ENCODE results near the gene HMG20A.

The HMG20A gene

DNA sequence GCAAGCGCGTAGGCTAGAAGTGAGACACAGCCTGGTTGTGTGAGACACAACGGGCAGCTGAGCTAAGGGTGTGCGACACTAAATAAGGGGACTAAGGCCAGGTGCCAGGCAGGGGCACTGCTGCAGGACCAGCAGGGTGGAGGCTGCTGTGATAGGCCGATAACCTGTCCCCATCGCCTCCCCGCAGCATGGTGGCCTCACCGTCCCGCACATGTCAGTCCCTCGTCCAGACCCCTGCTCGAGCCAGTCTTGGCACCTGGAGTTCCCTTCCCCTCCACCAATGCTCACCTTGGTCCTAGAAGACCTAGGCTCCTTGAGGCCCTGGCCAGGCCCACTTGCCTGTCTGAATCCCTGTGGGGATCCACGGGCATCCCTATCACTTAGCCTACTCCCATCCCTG, 96.1 kb downstream of the HMG20A start:
- DNase-seq (ENCODE audit: low read depth, low spot score): no peak

DNA sequence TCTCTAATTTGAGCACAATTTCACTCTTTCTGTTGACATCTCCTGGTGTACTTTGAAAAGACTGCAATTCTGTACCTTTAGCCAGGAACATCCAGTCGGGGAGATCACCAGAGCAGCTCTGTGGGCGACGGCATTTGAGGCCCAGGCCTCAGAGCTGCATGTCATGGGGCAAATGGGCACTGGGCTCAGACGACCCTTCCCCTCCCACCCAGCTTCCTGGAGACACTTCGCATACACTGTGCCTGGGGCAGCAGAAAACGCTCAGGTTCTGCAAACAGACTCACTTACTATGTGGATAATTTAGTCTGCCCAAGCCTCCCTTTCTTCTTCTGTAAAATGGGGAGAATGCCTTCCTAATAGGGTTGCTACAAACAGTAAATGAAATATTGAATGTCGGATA, 96.9 kb downstream of the HMG20A start:
- no peak for DNase-seq (ENCODE audit: low read depth, low spot score)

DNA sequence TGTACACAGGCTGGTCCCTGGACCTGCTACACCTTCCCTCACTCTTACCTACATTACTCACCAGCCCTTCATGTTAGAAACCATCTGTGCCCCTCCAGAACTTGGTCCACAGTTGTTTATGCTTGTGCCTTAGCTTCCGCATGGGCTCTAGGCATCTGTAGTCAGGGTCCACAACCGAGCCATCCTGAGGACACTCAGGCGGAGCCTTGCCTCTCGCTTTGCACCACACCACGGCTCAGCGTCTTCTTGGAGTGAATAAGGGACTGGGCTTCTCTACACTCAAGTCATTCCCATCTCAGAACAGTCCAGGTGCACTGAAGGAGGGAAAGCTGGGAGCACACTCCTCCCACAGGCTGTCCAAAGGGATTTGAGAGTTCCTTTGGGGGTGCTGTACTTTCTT, 97.8 kb downstream of the HMG20A start:
- no peak for DNase-seq (ENCODE audit: low read depth, low spot score)

DNA sequence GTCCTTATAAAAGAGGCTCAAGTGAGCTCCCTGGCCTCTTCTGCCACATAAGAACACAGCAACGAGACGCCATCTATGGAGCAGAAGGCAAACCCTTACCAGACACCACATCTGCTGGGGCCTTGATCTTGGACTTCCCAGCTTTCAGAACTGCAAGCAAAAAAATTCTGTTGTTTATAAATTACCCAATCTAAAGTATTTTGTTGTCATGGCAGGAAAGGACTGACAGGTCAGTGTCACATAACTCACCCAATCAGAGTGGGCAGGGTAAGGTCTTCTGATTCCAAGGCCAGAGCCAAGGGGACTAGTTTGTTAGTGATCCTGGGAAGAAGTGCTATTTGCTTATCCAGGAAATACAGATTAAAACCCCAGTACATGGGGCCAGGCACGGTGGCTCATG, 98.9 kb downstream of the HMG20A start:
- no peak for DNase-seq (ENCODE audit: low read depth, low spot score)

DNA sequence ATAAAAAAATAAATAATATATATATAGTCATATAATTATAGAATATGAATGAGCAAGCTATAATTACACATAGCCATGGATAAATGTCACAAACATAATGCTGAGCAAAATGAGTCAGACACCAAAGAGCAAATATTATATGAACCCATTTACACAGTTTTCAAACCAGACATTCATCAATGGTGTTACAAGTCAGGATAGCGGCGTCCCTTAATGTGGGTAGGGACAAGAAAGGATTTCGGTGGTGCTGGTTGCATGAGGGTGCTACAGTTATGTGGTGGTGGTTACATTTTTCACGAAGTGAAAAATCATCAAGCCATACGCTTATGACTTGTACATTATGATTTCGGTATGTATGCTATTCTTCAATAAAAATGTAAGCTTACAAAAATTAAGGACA, 100.5 kb downstream of the HMG20A start:
- DNase-seq (ENCODE audit: low read depth, low spot score): no peak

DNA sequence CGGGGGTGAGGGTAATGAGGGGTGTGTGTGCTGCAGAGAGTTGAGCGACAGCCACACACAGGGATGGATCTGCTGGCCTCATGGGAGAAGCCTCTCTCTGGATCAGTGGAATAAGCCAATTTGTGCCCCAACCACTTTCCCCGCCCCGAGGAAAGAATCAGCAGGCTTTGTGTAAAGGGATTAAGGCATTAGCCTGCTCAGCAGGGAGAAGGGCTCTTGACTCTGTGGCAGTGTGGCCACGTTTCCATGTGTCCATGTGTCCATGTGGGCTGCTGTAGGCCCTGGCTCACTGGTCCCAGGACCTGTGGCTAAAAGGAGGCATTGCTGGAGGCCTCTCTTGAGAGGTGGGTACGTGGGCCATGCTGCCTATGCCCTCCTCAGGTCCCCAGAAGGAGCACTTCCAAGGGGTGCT, 104.7 kb downstream of the HMG20A start:
- no peak for DNase-seq (ENCODE audit: low read depth, low spot score)

DNA sequence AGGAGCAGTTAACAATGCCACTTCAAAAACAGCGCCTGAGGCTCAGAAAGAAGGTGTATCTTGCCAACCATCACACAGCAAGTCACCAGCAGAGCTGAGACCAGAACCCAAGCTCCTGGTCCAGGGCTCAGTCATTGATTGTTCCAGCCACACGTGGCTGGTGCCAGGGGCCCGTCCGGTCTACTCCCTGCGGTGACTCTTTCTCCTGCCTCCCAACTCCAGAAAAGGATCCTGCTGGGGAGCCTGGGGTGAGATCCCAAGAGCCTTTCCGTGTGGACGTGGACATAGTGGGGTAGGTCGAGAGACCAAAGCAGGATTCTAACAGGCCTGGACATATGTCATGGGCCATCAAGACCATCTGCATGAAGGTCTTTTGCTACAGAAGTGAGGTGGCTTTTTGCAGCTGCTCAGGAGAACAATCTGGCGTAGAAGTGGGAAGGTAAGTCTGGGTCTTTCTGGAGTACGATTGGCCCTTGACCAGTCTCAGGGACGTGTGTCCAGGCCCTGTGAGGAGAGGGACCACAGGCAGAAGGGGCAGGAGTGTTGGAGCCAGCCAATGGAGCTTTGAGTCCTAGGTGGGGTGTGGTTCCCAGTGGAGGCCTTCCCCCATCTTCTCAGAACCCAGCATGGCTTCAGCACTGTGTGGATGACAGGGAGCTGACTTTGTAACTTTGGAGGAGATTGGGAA, 105.4 kb downstream of the HMG20A start:
- no peak for DNase-seq (ENCODE audit: low read depth, low spot score)

DNA sequence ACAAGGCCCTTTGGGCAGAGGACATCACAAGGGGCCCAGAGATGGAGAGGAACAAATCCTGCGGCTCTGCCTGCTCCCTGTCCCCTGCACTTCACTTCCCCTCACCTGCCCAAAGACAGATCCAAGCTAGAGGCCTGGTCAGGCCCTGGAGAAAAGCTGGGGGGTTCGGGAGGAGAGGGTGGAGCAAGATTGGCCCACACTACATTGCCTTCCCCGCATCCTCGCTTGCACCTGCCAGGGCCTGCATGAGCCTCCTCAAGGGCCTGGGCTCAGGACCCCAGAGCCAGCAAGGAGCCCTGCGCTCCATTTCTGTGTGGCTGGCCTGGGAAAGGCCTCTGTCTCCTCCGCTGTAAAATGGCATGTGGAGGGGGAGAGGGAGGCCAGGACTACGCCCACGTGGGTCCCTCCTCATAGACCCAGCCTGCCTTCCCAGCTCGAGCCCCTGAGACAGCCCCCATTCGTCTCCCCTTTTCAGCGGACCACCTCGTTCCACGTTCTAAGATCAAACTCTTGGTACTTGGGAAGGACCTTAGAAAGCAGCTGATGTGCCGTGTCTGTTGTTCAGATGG, 106.0 kb downstream of the HMG20A start:
- no peak for DNase-seq (ENCODE audit: low read depth, low spot score)

DNA sequence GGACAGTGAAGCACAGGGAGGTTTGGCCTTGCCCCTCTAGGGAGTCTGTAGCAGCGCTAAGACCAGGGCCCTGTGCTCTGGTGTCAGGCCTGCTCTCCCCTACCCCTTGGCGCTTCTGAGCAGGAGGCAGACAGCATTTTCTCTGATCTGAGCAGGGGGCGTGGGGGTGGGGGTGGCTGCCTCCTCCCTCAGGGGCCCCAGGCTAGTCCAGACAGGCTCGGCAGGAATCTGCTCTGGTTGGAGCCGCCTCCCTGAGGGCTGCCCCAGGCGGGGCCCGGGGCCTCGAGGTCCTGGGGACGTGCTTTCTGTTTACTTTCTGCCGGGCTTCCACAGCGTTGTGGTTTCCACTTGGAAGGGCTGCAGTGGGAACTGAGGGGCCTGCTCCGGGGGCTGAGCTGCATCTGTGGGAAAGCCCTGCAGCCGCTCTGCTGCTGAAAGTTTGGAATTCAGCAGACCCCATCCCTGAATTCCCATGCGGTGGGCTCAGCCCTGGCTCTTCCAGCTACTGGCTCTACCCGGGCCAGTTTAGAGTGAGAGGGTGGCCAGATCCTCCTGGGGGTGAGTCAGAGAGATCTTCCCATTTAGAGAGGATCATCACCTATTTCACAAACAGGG, 106.6 kb downstream of the HMG20A start:
- no peak for DNase-seq (ENCODE audit: low read depth, low spot score)

DNA sequence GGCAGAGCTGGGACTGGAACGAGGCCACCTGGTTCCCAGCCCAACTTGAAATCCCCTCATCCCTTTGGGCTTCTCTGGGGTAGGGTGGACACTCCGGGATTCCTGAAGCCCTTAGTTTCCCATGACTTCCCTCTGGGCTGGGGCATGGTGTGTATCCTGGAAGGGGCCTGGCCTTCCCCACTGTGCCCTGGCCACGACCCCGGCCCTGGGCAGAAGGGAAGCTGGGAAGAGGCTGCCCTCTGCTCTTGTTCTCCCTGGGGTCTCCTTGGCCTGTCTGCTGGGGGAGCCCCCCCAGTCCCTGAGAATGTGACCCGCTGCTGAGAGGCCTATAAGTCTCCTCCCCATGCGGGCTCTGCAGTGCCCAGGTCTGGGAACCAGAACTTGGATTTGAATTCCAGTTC, 107.1 kb downstream of the HMG20A start:
- DNase-seq (ENCODE audit: low read depth, low spot score): no peak

DNA sequence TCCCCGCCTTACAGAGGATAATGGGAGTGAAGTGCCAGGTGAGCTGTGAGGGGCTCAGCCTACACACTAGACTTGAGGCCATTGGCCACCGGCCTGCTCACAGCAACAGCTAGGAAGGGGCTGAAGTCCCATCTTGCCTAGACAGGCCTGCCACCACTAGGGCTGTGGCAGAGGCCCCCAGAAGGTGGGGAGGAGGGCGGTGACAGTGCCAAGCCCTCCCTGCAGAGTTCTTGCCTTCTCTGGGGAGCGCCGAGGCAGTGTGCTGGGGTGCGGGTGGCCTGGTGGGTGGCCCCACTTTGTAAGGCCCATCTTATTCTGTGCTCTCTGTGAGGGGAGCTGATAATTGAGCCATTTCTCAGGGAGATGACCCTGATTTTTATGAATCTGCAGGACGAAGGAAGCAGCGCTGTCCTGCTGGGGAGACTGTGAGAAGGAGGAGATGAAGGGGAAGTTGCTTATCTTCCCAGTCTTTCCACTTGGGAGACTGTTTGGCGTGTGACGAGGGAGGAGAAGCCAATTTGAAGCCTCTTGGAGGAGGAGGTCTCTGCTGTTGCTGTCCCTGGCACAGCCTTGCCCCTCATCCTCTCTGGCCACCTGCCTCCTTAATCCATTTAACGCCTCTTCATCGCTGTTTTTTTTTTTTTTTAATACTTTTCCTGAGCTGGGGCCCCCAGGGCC, 107.7 kb downstream of the HMG20A start:
- DNase-seq (ENCODE audit: low read depth, low spot score): no peak

DNA sequence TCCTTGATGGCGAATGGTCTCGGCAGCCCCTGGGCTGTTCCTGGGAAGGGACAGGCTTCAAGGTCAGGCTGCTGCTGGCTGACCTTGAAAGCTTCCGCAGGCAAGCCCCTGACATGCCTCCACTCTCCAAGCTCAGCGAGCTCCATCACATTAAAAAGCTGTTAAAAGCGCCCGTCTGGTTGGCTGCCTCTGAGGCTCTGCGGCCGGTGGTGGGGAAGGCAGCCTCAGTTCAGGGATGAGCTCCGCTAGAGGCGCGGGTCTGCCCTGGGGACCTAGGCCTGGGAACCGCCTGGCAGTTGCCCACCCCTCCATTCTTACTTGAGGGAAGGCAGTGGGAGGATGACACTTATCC, 108.3 kb downstream of the HMG20A start:
- DNase-seq (ENCODE audit: low read depth, low spot score): no peak

DNA sequence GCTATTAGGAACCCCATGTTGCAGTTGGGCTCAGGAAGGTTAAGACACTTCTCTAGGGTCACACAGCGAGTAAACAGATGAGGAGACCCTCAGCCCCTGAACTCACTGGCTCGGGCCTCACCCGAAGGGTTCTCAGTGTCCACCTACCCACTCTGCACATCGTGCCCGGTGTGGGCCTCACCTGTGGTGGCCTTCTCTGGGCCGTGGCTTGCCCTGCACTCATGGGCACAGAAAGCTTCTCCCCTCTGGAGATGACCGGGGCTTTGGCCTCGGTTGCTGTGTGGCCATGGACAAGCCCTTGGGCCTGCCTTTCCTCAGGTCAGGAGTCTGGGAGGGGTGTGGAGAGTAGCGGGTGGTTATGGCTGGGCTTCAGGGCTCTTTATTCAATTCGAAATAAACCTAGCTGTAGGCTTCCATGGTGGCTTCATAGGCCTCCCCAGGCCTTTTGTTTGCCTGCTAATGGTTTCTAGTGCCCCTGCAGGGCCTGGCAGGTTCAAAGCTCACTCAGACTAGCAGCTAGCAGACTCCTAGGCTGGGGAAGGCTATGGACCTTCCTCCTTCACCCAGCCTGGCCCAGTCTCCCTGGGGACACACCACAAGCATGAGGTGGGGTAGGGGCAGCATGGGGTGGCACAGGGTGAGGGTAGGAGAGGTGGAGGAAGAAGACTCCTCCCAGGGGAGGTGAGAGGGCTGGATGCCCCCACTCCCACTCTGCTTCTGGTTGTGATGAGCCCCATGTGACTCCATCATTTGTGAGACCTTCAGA, 108.9 kb downstream of the HMG20A start:
- no peak for DNase-seq (ENCODE audit: low read depth, low spot score)

DNA sequence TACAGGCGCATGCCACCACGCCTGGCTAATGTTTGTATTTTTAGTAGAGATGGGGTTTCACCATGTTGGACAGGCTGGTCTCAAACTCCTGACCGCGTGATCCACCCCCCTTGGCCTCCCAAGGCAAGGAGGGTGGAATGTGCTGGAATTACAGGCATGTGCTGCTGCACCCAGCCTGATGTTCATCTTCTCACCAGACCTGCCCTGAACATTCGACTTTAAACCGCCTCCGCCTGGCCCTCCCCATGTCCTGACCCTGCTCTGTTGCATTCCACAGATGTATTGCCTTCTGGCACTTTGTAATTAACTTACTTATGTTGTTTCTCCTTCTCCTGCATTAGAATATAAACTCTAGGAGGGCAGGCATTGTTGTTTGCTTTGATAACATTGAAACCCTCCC, 109.9 kb downstream of the HMG20A start:
- no peak for DNase-seq (ENCODE audit: low read depth, low spot score)

DNA sequence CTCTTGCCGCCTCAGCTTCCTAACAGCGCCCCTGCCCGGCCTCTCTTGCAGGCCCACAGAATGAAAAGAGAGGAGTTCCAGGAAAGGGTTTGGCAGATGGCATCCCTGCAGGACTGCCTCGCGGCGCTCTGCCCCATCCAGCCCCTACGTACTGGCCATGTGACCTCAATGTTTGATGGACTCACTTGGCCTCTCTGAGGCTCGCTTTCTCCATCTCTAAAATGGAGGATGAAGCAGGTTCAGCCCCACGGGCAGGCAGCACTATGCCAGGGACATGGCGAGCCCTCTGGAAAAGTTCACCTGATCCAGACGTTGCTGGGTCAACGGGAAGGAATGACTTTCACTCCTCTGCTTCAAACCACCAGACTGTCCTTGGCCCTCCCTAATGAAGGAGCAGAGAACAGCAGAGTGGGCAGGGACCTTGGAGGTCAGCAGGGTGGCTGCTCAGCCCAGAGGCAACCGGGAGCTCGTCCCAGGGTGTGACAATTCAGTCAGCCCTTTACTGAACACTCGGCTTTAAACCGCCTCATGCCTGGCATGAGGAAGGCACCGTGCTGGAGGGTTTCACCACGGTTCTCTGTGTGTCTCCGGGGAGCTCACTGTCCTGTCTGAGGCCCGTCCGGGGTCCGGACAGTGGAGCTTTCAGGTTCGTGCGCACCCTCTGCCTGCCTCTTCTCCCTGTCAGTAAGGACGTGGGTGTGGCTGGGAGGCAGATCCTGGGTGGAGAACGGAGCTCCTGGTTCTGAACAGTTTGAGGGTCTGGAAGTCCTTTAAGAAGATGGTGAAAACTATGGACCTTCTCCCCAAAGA, 110.7 kb downstream of the HMG20A start:
- no peak for DNase-seq (ENCODE audit: low read depth, low spot score)

DNA sequence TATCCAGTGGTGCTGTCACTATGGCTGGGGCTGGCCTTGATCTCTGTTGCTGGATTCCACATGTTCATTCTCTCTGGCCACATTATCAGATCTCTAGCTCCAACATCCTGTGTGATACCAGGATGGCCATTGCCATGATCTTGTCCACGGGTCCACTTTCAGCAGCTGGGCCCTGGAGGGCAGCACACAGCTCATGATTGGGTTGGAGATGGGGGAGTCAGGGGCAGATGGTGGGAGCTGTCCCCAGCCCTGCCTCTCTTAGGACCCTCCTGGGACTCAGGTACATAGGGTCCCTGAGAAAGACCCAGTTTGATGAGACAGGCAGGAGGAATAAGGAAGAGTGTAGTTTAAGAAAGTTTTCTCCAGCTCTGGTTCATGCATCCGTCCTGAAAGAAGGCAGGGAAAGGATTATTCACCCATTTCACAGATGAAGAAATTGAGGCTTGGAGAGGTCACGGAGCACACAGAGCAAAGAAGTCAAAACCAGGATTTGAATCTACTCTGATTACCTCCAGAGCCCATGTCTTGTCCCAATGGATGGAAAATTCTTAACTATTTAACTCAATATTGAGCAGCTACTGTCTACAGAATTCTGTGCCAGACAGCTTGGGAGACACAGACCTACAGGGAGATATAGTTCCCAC, 111.5 kb downstream of the HMG20A start:
- no peak for DNase-seq (ENCODE audit: low read depth, low spot score)

DNA sequence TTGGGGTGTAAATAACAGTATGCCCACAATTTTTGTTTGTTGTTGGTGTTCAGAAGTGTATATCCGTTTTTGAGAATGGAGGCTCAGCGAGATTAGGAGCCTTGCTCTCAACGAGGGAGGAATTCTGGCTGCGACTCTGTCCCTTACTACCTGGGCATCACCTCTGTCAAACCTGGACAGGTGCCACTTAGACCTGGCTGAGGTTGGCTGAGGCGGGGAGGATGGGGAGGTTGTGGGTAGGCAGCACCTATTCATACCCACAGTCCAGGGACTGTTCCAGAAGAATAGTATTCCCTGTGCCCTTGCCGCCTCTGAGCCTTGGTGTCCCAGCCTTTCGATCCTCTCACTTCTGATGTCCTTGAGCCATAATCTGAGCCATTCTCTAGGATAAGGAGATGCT, 112.2 kb downstream of the HMG20A start:
- no peak for DNase-seq (ENCODE audit: low read depth, low spot score)

DNA sequence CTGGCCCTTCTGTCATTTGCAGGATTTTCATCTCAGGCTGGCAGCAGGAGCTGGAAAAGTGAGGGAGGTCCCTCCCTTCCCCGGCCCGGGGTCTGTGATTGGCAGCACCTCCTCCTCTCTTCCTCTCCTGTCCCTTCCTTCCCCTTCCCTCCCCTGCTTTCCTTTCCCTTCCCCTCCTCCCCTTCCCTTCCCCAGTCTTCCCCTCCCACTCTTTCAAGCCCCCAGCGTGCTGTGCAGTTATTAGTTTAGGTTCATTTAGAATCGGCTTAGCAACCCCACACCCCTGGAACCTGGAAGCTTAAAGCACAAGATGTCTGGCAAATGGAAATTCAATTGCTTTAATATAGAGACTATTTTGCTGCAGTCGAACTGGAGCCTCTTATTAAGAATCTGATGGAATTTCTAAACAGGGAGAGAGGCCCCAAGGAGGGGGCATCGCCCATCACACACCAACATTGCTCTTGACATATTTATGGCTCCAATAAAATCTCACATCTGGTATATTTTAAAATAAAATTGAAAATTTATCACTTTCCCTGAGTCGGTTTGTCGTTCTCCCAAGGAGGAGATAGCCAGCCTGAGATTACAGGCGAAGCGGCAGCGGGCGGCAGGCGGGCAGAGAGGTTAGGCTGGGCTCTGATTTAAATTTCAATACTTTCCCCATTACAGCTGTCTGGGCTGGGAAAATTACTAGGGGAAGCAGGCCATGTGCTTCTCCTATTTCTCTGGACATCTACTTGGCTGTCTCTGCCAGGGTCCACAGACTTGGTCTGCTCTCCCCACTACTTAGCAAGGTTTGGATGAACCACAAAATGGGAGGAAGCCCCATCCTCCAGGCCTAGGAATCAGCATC, 113.1 kb downstream of the HMG20A start:
- DNase-seq (ENCODE audit: low read depth, low spot score): no peak
